GM18502 (cell line): ENCODE measurements around the gene ZNF397.

Experiments used
- ATAC-seq: cut with Tn5 transposase; IDR thresholded peaks from one replicate; pipeline ENCODE4 v1.9.1; 2021; ENCODE audit warnings: mild to moderate bottlenecking; ENCODE audit not compliant: unreplicated experiment, poor library complexity

The ZNF397 gene

DNA sequence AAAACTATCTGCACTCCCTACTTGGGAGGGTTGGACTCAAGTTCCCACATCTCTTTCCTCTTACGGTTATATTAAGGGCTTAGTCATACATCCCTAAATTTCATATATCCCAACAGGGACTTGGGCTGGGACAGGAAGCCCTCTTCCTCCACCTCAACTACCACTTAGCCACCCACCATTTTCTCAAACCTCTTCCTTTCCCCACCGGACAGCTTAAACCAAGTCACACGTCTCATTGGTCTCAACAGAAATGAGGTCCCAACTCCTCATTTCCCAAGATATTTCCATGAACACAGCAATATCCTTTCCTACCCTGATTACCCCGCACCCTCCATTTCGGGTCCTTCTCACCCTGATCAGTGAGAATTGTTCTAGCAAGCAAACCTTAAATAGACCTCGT, 48.5 kb downstream of the ZNF397 start:
- ATAC-seq = no peak

DNA sequence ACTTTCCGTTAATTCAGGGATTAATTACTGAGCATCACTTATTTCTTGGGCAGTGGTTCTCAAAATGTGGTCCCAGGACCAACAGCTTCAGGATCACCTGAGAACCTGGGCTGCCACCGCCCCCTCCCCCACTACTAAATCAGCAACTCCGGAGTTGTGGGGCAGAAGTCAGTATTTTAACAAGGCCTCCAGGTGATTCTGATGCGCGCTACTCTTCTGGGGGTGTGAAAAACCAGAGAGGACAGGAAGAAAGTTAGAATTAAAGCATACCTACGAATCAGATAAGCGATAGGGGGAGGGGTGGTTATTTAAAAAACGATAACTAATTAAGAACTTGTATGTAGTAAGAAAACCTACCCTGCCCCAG, 48.9 kb downstream of the ZNF397 start:
- ATAC-seq = peak; percentile 44

DNA sequence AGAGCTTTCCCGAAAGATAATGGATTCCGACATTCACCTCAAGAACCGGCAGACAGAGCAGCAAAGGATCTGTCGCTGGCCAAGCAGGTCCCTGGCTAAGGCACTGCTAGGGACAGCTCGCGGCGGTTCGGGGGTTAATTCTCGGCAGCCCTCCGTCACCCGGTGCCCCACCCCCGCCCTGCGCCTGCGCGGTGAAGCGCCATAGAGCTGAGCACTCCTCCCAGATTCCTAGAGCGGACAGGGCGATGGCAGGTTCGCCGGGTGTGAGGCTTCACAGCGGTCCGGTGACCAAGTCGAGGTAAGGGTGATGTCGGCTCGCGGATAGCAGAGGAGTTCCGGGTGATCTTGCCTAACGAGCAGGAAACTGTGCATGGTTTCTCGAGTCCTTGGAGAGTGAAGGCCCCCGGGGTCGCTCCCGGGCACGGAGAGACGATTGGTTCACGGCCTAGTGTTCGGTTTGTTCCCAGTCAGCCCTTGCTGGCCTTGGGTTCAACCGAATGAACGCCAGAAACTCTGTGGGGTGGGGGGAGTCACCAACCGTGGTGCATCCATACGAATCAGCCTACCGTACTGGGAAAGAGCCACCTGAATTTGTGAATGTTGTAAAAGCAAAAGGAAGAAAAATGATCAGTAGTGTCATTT, 49.4 kb downstream of the ZNF397 start, which contains the start of gene ZSCAN30:
ZSCAN30 (minus strand) TSS at position 136 of the 642 bp plus-strand sequence. CDS start 25,877 bp downstream, outside the sequence.
- ATAC-seq = peak; percentile 96

DNA sequence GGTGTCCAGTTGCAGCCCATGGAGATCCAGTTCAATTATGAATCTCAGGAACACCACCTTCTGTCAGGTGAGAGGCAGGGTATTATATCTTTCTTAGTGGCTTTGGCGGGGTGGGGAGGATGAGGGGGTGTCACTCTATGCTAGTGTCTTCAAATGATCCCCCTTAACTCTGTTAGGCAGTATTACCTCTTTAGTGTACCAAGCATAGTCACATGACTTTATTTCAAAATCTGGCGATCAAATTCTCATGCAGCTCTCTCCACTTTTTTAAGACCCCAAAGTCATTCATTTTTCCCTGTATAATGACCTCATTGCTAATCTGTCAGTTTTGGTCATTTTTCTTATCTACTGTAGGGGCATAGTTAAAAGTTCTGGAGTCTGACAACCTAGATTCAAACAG, 50.3 kb downstream of the ZNF397 start:
- no peak for ATAC-seq

DNA sequence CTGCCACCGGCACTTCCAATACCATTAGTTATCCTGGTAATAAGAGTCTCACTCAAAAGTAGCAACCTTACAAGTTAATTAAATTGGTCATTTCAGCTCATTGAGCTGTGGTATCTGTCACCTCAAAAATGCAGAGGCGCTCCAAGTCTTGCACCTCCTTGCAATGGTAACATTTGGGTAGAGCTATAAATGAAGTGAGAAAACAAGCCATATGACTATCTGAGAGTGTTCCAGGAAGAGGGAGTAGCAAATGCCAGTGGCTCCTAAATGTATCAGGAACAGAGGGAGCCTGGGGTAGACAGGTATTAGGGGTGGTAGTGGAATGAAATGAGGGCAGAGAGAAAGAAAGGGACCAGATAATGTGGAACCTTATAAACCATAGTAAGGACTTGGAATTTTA, 55.2 kb downstream of the ZNF397 start:
- no peak for ATAC-seq

DNA sequence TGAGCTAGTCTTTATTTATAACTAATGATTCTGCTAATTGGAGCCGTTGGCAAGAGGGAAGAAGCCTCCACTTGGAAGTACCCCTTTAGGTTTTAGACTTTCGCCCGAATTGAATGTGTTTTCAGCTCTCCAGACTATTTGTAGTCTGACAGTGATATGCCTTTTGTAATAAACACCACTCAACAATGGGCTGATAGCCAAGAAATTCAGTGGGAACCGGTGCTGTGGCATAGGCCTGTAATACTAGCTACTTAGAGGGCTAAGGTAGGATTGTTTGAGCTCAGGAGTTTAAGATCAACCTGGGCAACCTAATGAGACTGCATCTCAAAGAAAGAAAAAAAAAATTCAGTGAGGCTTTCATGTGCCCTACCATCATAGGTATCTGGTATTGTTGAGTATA, 62.8 kb downstream of the ZNF397 start:
- ATAC-seq = no peak

DNA sequence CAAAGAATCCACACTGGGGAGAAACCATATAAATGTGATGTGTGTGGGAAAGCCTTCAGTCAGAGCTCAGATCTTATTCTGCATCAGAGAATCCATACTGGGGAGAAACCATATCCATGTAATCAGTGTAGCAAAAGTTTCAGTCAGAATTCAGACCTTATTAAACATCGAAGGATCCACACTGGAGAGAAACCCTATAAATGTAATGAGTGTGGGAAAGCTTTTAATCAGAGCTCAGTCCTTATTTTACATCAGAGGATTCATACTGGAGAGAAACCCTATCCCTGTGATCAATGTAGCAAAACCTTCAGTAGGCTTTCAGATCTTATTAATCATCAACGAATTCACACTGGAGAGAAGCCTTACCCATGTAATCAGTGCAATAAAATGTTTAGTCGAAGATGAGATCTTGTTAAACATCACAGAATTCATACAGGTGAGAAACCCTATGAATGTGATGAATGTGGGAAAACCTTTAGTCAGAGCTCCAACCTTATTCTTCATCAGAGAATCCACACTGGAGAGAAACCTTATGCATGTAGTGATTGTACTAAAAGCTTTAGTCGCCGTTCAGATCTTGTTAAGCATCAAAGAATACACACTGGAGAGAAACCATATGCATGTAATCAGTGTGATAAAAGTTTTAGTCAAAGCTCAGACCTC, 65.9 kb downstream of the ZNF397 start:
- no peak for ATAC-seq
